ENCODE results near the gene VAV1. TPM values are rescaled to one million over a fixed set of nuclear protein-coding genes. Genes with fewer than 3 reads are reported as not detected.

VAV1 gene
- total and polyA plus RNA-seq, 10 of the 15 experiments (the other 5 are each of a cell fraction or from before 2014, with no cell fraction given), result 1.6 to 76.8 (median 40.7) TPM

DNA sequence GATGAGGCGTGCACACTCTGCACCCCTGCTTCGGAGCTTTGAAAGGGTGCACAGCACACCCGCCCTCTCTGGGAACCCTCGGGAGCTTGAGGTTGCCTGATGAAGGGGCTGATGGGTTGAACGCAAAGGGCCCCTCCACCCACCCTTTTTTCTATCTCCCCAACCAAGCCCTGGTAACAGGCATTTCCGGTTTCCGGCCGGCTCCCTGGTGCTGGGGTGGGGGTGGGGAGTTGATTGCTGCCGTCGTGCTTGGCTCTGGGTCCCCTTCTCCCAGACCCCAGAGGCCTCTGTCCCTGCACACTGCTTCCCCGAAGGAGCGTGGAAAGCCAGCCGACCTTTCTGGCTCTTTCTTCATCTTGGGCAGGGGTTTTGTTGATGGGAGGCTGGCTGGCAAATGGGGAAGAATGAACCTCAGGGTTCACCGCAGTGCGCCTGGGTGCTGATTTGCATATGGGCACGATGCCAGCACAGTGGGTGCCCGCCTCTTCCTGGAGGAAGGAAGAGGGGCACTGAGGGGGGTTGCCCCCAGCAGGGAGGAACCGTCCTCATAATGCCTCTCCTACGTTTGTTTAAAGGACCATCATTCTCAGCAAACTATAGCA is 29.1 kb downstream of the VAV1 start (continued):
- TF ChIP-seq, protein P1, sequence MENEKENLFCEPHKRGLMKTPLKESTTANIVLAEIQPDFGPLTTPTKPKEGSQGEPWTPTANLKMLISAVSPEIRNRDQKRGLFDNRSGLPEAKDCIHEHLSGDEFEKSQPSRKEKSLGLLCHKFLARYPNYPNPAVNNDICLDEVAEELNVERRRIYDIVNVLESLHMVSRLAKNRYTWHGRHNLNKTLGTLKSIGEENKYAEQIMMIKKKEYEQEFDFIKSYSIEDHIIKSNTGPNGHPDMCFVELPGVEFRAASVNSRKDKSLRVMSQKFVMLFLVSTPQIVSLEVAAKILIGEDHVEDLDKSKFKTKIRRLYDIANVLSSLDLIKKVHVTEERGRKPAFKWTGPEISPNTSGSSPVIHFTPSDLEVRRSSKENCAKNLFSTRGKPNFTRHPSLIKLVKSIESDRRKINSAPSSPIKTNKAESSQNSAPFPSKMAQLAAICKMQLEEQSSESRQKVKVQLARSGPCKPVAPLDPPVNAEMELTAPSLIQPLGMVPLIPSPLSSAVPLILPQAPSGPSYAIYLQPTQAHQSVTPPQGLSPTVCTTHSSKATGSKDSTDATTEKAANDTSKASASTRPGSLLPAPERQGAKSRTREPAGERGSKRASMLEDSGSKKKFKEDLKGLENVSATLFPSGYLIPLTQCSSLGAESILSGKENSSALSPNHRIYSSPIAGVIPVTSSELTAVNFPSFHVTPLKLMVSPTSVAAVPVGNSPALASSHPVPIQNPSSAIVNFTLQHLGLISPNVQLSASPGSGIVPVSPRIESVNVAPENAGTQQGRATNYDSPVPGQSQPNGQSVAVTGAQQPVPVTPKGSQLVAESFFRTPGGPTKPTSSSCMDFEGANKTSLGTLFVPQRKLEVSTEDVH (IDR thresholded peaks at IDR 0.05; ENCODE audit: low read depth, partially characterized antibody), result no peak
- TF ChIP-seq CHD1 (IDR thresholded peaks at IDR 0.05; ENCODE audit: low read depth, low read length), result no peak
- peak; percentile 62 for TF ChIP-seq RUNX3 (IDR thresholded peaks at IDR 0.05; ENCODE audit: low read length)
- peak; percentile 77; the same call in 1 of the 2 replicates for TF ChIP-seq NBN (IDR thresholded peaks at IDR 0.05)
- TF ChIP-seq, protein P2, sequence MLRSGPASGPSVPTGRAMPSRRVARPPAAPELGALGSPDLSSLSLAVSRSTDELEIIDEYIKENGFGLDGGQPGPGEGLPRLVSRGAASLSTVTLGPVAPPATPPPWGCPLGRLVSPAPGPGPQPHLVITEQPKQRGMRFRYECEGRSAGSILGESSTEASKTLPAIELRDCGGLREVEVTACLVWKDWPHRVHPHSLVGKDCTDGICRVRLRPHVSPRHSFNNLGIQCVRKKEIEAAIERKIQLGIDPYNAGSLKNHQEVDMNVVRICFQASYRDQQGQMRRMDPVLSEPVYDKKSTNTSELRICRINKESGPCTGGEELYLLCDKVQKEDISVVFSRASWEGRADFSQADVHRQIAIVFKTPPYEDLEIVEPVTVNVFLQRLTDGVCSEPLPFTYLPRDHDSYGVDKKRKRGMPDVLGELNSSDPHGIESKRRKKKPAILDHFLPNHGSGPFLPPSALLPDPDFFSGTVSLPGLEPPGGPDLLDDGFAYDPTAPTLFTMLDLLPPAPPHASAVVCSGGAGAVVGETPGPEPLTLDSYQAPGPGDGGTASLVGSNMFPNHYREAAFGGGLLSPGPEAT (IDR thresholded peaks at IDR 0.05; ENCODE audit: low read depth), result peak; percentile 72
- TF ChIP-seq POLR2A (IDR thresholded peaks at IDR 0.05; ENCODE audit: low read depth, low read length), result peak; percentile 59; the same call in 1 of the 2 replicates
- peak; percentile 76; the same call in 1 of the 2 replicates for TF ChIP-seq HDGF (IDR thresholded peaks at IDR 0.05)
- TF ChIP-seq, protein P3, sequence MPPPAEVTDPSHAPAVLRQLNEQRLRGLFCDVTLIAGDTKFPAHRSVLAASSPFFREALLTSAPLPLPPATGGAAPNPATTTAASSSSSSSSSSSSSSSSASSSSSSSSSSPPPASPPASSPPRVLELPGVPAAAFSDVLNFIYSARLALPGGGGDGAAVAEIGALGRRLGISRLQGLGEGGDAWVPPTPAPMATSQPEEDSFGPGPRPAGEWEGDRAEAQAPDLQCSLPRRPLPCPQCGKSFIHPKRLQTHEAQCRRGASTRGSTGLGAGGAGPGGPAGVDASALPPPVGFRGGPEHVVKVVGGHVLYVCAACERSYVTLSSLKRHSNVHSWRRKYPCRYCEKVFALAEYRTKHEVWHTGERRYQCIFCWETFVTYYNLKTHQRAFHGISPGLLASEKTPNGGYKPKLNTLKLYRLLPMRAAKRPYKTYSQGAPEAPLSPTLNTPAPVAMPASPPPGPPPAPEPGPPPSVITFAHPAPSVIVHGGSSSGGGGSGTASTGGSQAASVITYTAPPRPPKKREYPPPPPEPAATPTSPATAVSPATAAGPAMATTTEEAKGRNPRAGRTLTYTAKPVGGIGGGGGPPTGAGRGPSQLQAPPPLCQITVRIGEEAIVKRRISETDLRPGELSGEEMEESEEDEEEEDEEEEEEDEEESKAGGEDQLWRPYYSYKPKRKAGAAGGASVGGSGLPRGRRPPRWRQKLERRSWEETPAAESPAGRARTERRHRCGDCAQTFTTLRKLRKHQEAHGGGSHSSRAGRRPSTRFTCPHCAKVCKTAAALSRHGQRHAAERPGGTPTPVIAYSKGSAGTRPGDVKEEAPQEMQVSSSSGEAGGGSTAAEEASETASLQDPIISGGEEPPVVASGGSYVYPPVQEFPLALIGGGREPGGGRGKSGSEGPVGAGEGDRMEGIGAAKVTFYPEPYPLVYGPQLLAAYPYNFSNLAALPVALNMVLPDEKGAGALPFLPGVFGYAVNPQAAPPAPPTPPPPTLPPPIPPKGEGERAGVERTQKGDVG (CRISPR knock-in tag; IDR thresholded peaks at IDR 0.05), result no peak
- TF ChIP-seq ETV6 (conservative IDR thresholded peaks at IDR 0.05 in 1 of 2, IDR thresholded peaks at IDR 0.05 in 1 of 2; ENCODE audit: borderline replicate concordance in 1 of 2, low read depth in 1 of 2), result peak in 1 of 2 experiments; percentile 56; a peak in 2 of 4 replicates
- 0 out of 4 replicates have a peak, but pooled peaks of 1 of the 2 experiments have one; percentile 35 for TF ChIP-seq SRF (IDR thresholded peaks at IDR 0.05; ENCODE audit: low read depth in 2 of 2, low read length in 2 of 2)
- no peak; the same call in 1 of the 2 replicates for TF ChIP-seq POLR2AphosphoS5 (IDR thresholded peaks at IDR 0.05; ENCODE audit: low read length)
- TF ChIP-seq, protein P4, sequence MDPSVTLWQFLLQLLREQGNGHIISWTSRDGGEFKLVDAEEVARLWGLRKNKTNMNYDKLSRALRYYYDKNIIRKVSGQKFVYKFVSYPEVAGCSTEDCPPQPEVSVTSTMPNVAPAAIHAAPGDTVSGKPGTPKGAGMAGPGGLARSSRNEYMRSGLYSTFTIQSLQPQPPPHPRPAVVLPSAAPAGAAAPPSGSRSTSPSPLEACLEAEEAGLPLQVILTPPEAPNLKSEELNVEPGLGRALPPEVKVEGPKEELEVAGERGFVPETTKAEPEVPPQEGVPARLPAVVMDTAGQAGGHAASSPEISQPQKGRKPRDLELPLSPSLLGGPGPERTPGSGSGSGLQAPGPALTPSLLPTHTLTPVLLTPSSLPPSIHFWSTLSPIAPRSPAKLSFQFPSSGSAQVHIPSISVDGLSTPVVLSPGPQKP (IDR thresholded peaks at IDR 0.05; ENCODE audit: low read depth, low read length), result peak; percentile 81
- TF ChIP-seq POU2F2 (IDR thresholded peaks at IDR 0.05; ENCODE audit: borderline replicate concordance, low read depth, low read length), result peak; percentile 98
- TF ChIP-seq SIX5 (IDR thresholded peaks at IDR 0.05; ENCODE audit: low read depth, low read length, severe bottlenecking), result peak; percentile 10
- no peak for TF ChIP-seq SREBF1 (IDR thresholded peaks at IDR 0.05; ENCODE audit: low read length)
- no peak for TF ChIP-seq CREM (IDR thresholded peaks at IDR 0.05; ENCODE audit: low read depth)
- TF ChIP-seq SMARCA5 (IDR thresholded peaks at IDR 0.05), result peak; percentile 96
- TF ChIP-seq, protein P5, sequence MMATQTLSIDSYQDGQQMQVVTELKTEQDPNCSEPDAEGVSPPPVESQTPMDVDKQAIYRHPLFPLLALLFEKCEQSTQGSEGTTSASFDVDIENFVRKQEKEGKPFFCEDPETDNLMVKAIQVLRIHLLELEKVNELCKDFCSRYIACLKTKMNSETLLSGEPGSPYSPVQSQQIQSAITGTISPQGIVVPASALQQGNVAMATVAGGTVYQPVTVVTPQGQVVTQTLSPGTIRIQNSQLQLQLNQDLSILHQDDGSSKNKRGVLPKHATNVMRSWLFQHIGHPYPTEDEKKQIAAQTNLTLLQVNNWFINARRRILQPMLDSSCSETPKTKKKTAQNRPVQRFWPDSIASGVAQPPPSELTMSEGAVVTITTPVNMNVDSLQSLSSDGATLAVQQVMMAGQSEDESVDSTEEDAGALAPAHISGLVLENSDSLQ (IDR thresholded peaks at IDR 0.05), result 0 out of 2 replicates have a peak, but pooled peaks have one; percentile 15

Measured in GM12878 (cell line).